Stromal cell of bone marrow (primary cell): ENCODE results near the gene FBH1.
A peak's percentile ranks its signal among the peaks of the same experiment; 100 is the strongest.
"Not testable (repeated sequence)": the region's sequence is repeated elsewhere in the genome, so short reads cannot be mapped to it uniquely, and the experiment has no call there.

Experiments
- DNase-seq: peaks from one replicate; pipeline ENCODE4 v3.0.0-alpha.2; 2012; ENCODE audit warnings: low read depth

Gene FBH1

GRCh38 chr10:5942001-5942400 lies 52.0 kb downstream of the FBH1 start:
- DNase-seq = no peak

- no peak for DNase-seq
Measured at GRCh38 chr10:5942474-5942873, 52.4 kb downstream of the FBH1 start.

GRCh38 chr10:5943536-5943935 lies 53.5 kb downstream of the FBH1 start:
- peak; percentile 33 for DNase-seq

- DNase-seq = peak; percentile 100
Measured at GRCh38 chr10:5944389-5945189, 54.5 kb downstream of the FBH1 start.

- no peak for DNase-seq
Measured at GRCh38 chr10:5945190-5945509, 55.1 kb downstream of the FBH1 start.

GRCh38 chr10:5945561-5946418 lies 55.7 kb downstream of the FBH1 start:
- peak; percentile 88 for DNase-seq

GRCh38 chr10:5946419-5946775 lies 56.4 kb downstream of the FBH1 start:
- not testable (repeated sequence) for DNase-seq

- DNase-seq = no peak
Measured at GRCh38 chr10:5946786-5947185, 56.7 kb downstream of the FBH1 start.

GRCh38 chr10:5947471-5948207 lies 57.6 kb downstream of the FBH1 start:
- no peak for DNase-seq

- no peak for DNase-seq
Measured at GRCh38 chr10:5948208-5948585, 58.2 kb downstream of the FBH1 start.

- DNase-seq = peak; percentile 36
Measured at GRCh38 chr10:5949009-5949759, 59.1 kb downstream of the FBH1 start.

GRCh38 chr10:5951167-5951711 lies 61.2 kb downstream of the FBH1 start:
- no peak for DNase-seq

- no peak for DNase-seq
Measured at GRCh38 chr10:5951721-5952407, 61.8 kb downstream of the FBH1 start.

- DNase-seq = no peak
Measured at GRCh38 chr10:5952731-5953385, 62.8 kb downstream of the FBH1 start.

- no peak for DNase-seq
Measured at GRCh38 chr10:5953676-5954075, 63.6 kb downstream of the FBH1 start.

- DNase-seq = no peak
Measured at GRCh38 chr10:5956146-5956936, 66.3 kb downstream of the FBH1 start.

GRCh38 chr10:5958077-5958476 lies 68.0 kb downstream of the FBH1 start:
- no peak for DNase-seq

GRCh38 chr10:5958675-5959074 lies 68.6 kb downstream of the FBH1 start:
- DNase-seq = no peak

- DNase-seq = no peak
Measured at GRCh38 chr10:5959142-5959541, 69.1 kb downstream of the FBH1 start.

GRCh38 chr10:5959581-5960069 lies 69.6 kb downstream of the FBH1 start:
- DNase-seq = no peak
